GM10266 (cell line): ENCODE results near the gene AIPL1.

Experiments
- DNase-seq: peaks from one replicate; pipeline ENCODE4 v3.0.0; 2012; ENCODE audit errors: extremely low spot score
- CTCF ChIP-seq: IDR thresholded peaks from 2 replicates; pipeline ENCODE4 v1.5.1; 2012; ENCODE audit warnings: mild to moderate bottlenecking, low read depth; ENCODE audit not compliant: control insufficient read depth, insufficient read depth; ENCODE audit errors: missing control alignments

Gene AIPL1

DNA sequence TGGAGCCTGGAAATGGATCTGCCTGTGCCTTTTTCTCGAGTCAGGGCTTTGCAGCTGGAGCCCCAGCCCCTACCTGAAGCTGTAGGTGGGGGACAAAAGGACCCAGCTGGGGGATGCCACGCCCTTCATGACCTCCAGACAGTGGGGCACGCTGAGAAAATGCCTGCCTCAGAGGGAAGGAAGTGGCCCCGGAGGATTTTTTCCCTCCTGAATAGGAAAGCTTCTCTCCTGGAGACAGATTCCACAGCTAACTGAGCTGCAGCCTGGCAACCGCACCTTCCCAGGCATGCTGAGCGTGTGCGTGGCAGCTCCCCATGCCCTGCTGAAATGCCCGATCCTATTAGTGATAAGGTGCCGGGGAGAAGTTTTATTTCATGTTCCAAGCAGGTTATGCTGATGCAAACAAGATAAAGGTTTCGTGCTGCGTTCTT is 58.0 kb downstream of the AIPL1 start:
- no peak for TF ChIP-seq CTCF
- no peak for DNase-seq

- peak; percentile 25 for DNase-seq
- TF ChIP-seq CTCF = no peak
Observed at GRCh38 chr17:6374761-6375312, 60.1 kb downstream of the AIPL1 start.

DNA sequence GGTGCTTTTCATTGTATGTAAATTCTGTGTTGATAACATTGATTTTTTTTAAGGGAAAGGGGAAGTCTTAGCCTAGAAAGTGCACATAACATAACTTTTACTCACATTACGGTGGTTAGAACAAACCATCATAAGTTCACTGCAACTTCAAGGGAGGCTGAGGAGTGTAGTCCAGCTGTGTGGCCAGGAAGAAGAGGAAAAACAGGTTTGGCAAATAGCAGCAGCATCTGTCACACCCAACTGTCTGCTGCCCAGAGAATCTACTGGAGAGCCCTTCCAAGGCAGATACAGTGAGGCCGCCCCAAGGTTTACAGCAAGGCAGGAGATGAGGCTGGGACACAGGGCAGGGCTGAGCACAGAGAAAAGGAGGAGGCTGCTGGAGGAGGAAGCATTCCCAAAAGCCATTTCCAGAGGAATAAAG is 60.6 kb downstream of the AIPL1 start:
- DNase-seq = no peak
- TF ChIP-seq CTCF = no peak
